Motor neuron (in vitro differentiated cells): ENCODE measurements around the gene CDK2AP2. TPM values are rescaled to one million over a fixed set of nuclear protein-coding genes. Genes with fewer than 3 reads are reported as not detected.
A peak's percentile ranks its signal among the peaks of the same experiment; 100 is the strongest.

Experiments
- ATAC-seq, 8 experiments: fragments of 200-7000 bp; cut with Tn5 transposase; replicated peaks in 6 of 8; 2 replicates each; pipeline ENCODE4 v1.8.0; 2021; ENCODE audit warnings: mild to moderate bottlenecking in 8 of 8, moderate library complexity in 8 of 8
- H3K27ac ChIP-seq, 2 donors: fragments of 250-450 bp; sonication (Bioruptor Pico); 2 replicates each; pipeline ENCODE4 v1.9.0; 2021; ENCODE audit warnings: antibody characterized with exemption in 2 of 2, mild to moderate bottlenecking in 2 of 2, moderate library complexity in 1 of 2
- H3K4me1 ChIP-seq, 2 donors: fragments of 250-450 bp; sonication (Bioruptor Pico); replicated peaks in 1 of 2; 2 replicates each; pipeline ENCODE4 v1.6.1; 2021; ENCODE audit warnings: antibody characterized with exemption in 2 of 2, mild to moderate bottlenecking in 2 of 2, moderate library complexity in 1 of 2
- H3K4me3 ChIP-seq, 5 donors: fragments of 250-450 bp; sonication (Bioruptor Pico); 2 replicates each; pipeline ENCODE4 v1.9.0; 2021; ENCODE audit warnings: antibody characterized with exemption in 5 of 5, mild to moderate bottlenecking in 5 of 5, moderate library complexity in 4 of 5
- WGBS, 10 experiments: fragments of 450-650 bp; shearing (Covaris generic); methylation state at CpG; one replicate each; pipeline ENCODE4 v1.0.0; 2022; 5-methylcytosine and 5-hydroxymethylcytosine counted together
- in situ Hi-C, 9 experiments: fragments of 400-800 bp; cut with MboI; loops; one replicate each; pipeline ENCODE4 v1.15.0; 2021; ENCODE audit warnings: low sequenced_read_pairs in 9 of 9, low pct_unique_long_range_greater_than_20kb in 2 of 9; ENCODE audit not compliant: unreplicated experiment in 9 of 9
- total RNA-seq, 8 experiments: library from RNA; unstranded; fragments of 300-600 nt; gene quantifications; 2 replicates each; pipeline versions ENCODE4 v1.2.3 to v1.2.4, GENCODE V29; 2022

The CDK2AP2 gene
- total RNA-seq, 8 experiments from 2014 or later: 13.8 to 39.3 (median 19.8) TPM

DNA sequence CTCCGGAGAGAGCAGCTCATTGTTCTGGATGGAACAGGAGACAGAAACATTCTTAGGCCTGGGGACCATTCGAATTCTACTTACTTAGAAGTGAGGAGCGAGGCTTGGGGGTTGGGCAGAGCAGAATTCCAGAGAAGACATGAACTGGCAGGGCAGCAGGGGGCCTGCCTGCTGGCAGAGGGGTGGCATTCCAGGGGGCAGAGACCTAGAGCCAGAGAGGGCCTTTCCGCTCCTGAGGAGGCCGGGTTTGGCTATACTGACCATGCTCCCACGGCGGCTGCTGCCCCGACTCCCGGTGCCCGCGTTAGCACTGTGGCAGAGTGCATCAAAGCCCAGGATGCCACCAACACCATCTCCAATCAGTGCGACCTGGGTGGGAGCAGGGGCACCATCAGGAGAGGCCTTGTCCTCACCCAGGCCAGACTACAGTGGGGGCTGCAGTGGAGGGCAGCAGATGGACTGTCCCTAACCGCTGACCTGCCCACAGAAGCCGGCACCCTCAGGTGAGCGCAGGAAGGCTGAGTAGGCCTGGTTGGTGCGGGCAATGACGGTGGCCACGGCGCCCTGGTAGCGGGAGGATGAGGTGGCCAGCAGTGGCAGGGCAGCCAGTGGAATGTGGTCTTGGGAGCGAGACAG lies 10.2 kb downstream of the CDK2AP2 start:
- in situ Hi-C loops: loop anchor here in 1 of 9 experiments (25.0 kb wide), 1 partner anchor 110 kb away; the partner anchor contains the start of gene RAD9A
- WGBS, 10 experiments: 90 to 100% (median 96%) methylated on average over 1 to 11 of the region's 21 CpGs; no CpG with 5 or more reads in 5 of the 10 experiments
- no peak for ATAC-seq
- no peak overlapping the region for H3K4me3 ChIP-seq
- H3K4me1 ChIP-seq: peaks cover 3% of the 10 kb centered on the region in 2 donors
- no peak overlapping the region for H3K27ac ChIP-seq

DNA sequence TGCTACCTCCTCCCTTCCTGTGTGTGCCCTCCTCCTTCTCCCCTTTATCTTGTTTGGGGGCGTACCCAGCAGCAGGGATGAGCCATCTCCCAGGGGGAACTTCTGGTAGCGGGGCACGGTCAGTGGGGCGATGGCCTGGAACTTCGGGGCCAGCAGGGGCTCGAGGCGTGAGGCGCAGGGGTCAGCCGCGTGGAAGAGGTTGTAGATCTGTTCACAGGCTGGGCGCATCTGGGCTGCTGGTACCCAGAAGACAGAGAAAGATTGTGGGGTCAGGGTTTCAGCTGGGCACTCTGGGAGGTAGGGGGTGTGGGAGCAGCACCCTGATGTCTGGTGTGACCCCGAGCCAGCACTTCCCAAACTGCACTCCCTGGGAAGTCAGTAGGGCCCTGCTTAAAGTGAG lies 11.8 kb downstream of the CDK2AP2 start:
- no peak overlapping the region for H3K27ac ChIP-seq
- no peak overlapping the region for H3K4me3 ChIP-seq
- in situ Hi-C loops: loop anchor here in 1 of 9 experiments (25.0 kb wide), 1 partner anchor 109 kb away; the partner anchor contains the start of gene RAD9A
- WGBS, 10 experiments: 80 to 100% (median 90%) methylated on average over 1 to 6 of the region's 12 CpGs; no CpG with 5 or more reads in 7 of the 10 experiments
- no peak for ATAC-seq
- H3K4me1 ChIP-seq: no peaks in the 10 kb centered on the region

DNA sequence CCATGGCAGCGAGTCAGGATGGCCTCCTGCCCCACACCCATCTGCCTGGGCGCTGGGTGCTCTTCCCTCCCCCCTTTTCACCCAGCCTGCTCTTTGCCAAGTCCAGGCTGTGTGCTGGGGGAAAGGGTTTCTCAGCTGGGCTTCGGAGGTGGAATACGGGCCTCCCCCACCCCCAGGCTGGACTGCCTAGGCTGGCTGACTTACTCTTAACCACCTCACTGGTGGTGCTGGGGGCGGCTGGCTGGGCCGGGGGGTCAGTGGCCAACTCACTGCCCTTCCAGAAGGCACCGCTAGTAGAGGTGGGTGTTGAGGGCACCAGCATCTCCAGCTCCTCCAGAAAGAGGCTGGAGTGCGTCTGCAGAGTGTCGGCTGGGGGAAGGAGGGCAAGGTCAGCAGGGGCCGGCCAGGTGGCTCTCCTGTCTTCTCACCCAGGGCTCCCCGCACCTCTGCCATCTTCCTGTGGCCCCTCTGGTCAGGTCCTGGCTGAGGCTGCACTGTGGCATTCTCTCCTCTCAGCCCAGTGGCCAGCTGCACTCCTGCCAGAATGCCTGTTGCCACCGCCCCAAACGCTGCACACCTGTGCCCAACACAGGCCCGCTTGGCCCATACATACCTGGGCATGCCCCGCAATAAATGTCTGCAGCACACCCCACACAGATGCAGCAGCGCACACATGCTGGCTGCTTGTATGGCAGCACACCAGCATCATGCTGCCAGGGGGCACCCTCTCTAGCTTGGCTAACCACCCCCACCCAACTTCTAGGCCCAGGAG lies 12.5 kb downstream of the CDK2AP2 start:
- H3K4me3 ChIP-seq: no peak overlapping the region
- no peaks in the 10 kb centered on the region for H3K4me1 ChIP-seq
- ATAC-seq: no peak
- in situ Hi-C loops: loop anchor here in 1 of 9 experiments (25.0 kb wide), 1 partner anchor 108 kb away; the partner anchor contains the start of gene RAD9A
- H3K27ac ChIP-seq: no peak overlapping the region
- WGBS, 10 experiments: 95 to 100% (median 97%) methylated on average over 1 to 11 of the region's 16 CpGs; no CpG with 5 or more reads in 5 of the 10 experiments

DNA sequence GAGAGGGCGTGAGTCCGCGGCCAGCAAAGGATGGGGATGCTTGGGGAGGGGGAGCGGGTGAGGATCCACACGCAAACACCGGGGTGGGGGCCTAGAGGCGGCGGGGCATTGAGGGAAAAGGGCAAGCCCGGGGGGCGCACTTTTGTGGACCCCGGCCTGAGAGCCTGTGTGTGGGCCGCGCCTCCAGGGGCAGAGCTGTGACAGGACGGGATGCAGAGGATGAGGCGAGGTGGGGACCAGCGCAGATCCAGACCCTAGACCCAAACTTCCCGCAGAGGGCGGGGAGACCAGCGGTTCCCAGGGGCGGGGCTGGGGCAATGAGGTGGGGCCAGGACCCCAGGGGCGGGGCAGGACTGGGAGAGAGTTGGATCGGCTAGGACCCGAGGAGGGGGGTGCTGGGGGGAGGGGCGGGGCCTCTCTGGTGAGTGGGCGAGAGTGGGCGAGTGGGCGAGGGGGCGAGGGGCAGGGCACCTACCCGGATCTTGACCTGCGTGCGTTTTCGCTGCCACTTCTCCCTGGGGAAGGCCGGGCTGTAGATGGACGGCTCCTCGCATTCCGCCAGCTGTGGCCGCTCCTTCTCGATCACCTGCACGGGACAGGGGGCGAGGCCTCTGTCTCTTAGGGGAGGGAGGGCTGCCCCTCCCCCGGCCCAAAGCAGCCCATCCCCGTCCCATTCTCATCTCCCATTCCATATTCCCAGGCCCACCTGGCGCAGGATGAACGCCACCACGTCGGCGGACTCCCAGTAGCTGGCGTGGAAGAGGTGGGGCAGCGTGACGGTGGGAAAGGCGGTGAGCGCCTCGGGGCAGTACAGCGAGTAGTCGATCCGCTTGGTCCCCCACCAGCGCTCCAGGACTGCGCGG lies 13.4 kb downstream of the CDK2AP2 start:
- Histone ChIP-seq H3K4me3 (no peak overlapping the region), H3K4me1 (no peaks in the 10 kb centered on the region), H3K27ac (no peak overlapping the region)
- in situ Hi-C loops: loop anchor here in 1 of 9 experiments (25.0 kb wide), 1 partner anchor 107 kb away; the partner anchor contains the start of gene RAD9A
- 80 to 100% (median 95%) methylated on average over 3 to 7 of the region's 59 CpGs; no CpG with 5 or more reads in 7 of the 10 experiments for WGBS, 10 experiments
- ATAC-seq: no peak

DNA sequence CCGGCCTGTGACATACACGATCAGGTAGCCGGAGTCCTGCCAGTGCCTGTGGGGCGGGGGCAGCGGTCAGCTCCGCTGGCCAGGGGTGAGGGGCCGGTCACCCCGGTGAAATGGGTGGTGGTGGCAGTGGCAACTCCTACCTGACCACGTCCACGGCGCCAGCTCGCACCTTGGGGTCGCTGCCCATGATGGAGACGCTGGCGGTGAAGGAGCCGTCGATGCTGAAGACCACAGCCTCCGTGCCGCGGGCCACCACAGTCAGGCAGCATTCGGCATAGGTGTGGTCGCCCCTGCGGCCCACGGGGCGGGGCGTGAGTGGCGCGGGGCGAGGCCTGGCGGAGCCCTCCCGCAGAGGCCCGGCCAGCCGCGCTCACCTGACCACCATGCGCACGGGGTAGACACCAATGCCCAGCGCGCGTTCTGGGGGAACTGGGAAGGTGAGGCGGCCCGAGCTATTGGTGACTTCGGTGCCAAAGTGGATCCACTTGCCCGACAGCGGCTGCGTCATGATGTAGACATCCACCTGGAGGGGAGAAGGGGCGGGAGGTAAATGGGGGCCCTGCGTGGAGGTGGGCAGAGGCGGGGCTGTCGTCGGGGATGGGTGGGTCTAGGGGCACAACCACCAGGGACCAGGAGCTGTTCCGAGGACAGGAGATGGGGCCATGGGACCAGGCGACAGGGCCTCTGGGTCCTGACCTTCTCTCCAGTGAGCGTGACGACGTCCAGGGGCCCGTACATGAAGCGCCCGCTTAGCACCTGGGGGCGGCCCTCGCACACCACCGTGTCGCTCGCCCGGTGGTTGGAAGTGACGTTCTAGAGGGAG lies 14.2 kb downstream of the CDK2AP2 start:
- WGBS, 10 experiments: 60 to 100% (median 100%) methylated on average over 1 to 4 of the region's 65 CpGs; no CpG with 5 or more reads in 7 of the 10 experiments
- ATAC-seq: peak in 1 of 8 experiments; percentile 2
- no peaks in the 10 kb centered on the region for H3K4me1 ChIP-seq
- in situ Hi-C loops: loop anchor here in 1 of 9 experiments (25.0 kb wide), 1 partner anchor 106 kb away; the partner anchor contains the start of gene RAD9A
- H3K27ac ChIP-seq: no peak overlapping the region
- no peak overlapping the region for H3K4me3 ChIP-seq

DNA sequence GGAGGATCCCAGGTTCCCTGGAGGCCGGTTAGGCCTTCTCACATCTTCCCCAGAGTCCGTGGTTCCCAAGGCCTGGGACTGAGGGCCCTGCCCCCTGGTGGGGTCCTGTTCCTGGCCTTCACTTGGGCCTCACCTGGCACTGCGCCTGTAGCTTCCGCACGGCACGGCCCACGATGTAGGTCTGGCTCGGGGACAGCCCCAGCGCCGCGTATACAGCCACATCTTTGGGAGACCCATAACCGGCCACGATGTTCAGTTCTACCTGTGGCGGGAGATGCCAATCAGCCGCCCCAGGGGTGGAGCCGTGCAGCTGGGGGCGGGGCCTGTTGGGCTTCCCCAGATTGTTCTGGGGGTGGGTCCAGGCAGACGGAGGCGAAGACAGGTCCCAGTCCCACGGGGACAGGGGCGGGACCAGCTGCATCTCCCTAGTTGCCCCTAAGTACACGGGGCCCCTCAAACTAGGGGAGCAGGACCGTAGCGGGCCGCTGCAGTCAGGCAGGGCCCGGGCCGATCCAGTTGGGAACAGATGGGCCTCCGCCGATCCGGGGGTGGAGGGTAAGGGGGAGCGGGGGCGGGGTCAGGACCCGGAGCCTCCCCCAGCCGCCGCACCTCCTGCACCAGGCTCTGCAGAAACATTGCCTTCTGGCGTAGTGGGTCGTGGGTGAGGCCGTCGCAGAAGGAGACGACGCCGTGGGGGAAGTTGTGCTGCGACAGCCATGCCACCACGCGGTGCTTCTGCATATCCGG lies 15.0 kb downstream of the CDK2AP2 start:
- peak in 4 of 8 experiments; percentile 3 to 10 (median 7) for ATAC-seq
- H3K27ac ChIP-seq: no peak overlapping the region
- H3K4me3 ChIP-seq: no peak overlapping the region
- 87 to 100% (median 100%) methylated on average over 1 to 23 of the region's 46 CpGs; no CpG with 5 or more reads in 7 of the 10 experiments for WGBS, 10 experiments
- in situ Hi-C loops: loop anchor here in 1 of 9 experiments (25.0 kb wide), 1 partner anchor 106 kb away; the partner anchor contains the start of gene RAD9A
- no peaks in the 10 kb centered on the region for H3K4me1 ChIP-seq

DNA sequence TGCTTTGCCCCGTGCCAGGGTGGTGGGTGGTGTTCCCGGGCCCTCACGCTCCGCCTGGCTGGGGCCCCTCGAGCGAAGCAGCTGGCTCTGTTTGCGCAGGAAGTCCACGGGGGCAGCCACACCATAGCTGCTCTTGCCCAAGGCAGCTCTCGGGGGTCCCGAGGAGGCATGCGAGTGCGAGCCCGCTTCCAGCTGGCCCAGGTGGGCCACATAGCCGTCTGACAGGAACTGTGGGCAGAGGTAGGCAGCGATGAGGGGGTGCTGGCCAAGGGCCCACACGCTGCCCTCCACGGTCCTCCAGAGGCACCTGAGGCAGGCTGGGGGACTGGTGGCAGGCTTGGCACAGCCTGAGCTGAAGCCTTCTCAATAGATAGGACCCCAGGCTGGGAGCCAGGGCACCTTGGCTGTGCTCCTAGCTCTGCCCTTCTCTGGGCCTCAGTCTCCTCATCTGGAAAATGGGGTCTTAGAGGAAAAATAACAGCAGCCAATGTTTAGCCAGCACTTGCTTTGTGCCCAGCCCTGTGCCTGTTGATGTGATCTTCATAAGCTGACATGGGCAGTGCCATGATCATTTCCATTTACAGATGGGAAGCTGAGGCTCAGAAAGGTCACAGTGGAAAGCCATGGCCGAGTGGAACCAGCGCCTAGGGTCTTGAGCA lies 15.8 kb downstream of the CDK2AP2 start:
- no peak for ATAC-seq
- Histone ChIP-seq H3K27ac (no peak overlapping the region), H3K4me1 (no peaks in the 10 kb centered on the region), H3K4me3 (no peak overlapping the region)
- 76 to 90% (median 84%) methylated on average over 2 to 12 of the region's 19 CpGs; no CpG with 5 or more reads in 5 of the 10 experiments for WGBS, 10 experiments
- in situ Hi-C loops: loop anchor here in 1 of 9 experiments (25.0 kb wide), 1 partner anchor 105 kb away; the partner anchor contains the start of gene RAD9A

DNA sequence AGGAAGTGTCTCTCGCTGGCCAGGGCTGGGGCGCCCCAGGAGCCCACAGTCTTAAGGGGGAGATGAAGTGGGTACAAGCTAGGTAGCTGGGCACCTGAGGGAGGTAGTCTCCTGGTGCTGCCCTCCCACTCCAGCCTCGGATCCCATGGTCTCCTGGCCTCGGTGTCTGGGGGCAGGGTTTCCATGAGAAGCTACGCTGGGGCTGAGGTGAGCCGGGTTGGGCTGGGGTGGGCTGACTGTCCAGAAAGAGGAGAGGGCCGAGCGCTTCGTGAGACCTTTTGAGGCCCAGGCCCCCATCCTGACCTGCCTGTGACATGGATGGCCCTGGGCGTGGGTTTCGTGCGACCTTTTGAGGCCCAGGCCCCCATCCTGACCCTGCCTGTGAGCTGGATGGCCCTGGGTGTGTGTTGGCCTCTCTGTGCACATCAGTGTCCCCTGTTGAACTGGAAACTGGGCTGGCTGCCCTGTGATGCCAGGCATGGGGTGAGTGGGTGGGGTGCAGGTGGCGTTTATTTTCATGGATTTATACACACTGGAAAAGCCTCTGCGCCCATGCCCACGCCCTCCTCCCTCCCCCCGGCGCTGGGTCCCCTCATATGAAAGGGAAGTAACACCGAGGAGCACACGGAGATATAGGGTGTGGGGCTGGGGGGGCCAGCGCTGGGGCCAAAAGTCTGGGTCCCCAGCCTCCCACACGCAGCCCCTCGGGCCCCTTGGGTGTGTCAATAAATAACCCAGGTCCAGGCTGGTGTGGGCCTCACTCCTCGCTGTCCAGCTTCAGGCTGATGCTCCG lies 16.5 kb downstream of the CDK2AP2 start:
- H3K27ac ChIP-seq: no peak overlapping the region
- no peak overlapping the region for H3K4me3 ChIP-seq
- in situ Hi-C loops: loop anchor here in 1 of 9 experiments (25.0 kb wide), 1 partner anchor 104 kb away; the partner anchor contains the start of gene RAD9A
- H3K4me1 ChIP-seq: no peaks in the 10 kb centered on the region
- 71 to 92% methylated on average over 4 to 6 of the region's 24 CpGs; no CpG with 5 or more reads in 8 of the 10 experiments for WGBS, 10 experiments
- peak in 2 of 8 experiments; percentile 5 to 8 for ATAC-seq

DNA sequence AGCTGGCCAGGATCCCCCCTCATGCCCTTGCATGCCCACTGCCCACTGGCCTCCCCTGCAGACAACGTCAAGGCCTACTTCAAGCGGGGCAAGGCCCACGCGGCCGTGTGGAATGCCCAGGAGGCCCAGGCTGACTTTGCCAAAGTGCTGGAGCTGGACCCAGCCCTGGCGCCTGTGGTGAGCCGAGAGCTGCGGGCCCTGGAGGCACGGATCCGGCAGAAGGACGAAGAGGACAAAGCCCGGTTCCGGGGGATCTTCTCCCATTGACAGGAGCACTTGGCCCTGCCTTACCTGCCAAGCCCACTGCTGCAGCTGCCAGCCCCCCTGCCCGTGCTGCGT lies 17.3 kb downstream of the CDK2AP2 start:
- Histone ChIP-seq H3K27ac (no peak overlapping the region), H3K4me1 (no peaks in the 10 kb centered on the region), H3K4me3 (no peak overlapping the region)
- peak in 2 of 8 experiments; percentile 1 to 3 for ATAC-seq
- in situ Hi-C loops: loop anchor here in 1 of 9 experiments (25.0 kb wide), 1 partner anchor 103 kb away; the partner anchor contains the start of gene RAD9A
- 94 to 100% methylated on average over 4 to 11 of the region's 15 CpGs; no CpG with 5 or more reads in 8 of the 10 experiments for WGBS, 10 experiments
